GM19438 (cell line): ENCODE results near the gene COMMD1.
"Not testable (repeated sequence)": the region's sequence is repeated elsewhere in the genome, so short reads cannot be mapped to it uniquely, and the experiment has no call there.

Experiments used
- ATAC-seq: cut with Tn5 transposase; IDR thresholded peaks from one replicate; pipeline ENCODE4 v1.9.1; 2021; ENCODE audit warnings: low read depth; ENCODE audit not compliant: unreplicated experiment

Gene COMMD1

GRCh38 chr2:61922714-61923113 is 17.2 kb downstream of the COMMD1 start:
- no peak for ATAC-seq

- ATAC-seq, result no peak
Observed at GRCh38 chr2:61924895-61925663, 19.6 kb downstream of the COMMD1 start.

DNA sequence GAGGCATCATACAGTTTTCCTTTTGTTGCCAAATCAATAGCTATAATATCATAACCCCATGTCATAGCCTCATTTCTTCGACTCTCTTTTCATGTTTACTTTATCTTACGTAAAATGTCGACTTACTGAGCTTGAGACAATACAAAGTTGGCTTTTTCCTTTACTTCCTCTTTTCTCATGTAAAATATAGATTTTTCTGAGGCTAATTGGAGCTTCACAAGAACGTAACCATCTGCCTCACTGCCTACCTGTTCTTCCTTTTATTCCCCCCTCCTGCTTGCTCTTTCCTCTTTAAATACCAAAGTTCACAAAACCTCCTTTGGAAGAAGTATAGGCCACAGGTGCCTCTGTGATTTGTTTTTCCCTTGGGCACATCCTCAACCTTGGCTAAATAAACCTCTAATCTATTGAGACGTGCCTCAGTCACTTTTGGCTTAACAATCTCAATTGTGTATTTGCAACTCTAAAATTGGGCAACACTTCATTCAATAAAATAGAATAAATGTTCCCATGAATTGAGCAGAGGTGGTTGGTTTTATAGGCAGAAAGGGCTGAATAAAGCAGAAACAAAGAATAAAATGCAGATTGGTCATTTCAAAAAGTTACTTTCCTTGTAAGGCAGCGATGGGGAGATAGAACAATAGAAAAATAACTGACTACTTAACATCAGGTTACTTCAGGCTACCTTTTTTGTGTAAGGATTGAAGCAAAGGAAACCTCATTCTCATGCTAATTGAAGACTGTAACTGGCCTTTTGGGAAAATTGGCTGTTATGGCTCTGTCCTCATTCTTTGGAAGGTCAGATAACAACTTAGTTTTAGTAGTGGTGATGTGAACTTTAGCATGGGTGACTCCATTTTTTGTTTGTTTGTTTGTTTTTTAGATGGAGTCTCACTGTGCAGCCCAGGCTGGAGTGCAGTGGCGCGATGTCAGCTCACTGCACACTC is 21.3 kb downstream of the COMMD1 start:
- no peak for ATAC-seq

DNA sequence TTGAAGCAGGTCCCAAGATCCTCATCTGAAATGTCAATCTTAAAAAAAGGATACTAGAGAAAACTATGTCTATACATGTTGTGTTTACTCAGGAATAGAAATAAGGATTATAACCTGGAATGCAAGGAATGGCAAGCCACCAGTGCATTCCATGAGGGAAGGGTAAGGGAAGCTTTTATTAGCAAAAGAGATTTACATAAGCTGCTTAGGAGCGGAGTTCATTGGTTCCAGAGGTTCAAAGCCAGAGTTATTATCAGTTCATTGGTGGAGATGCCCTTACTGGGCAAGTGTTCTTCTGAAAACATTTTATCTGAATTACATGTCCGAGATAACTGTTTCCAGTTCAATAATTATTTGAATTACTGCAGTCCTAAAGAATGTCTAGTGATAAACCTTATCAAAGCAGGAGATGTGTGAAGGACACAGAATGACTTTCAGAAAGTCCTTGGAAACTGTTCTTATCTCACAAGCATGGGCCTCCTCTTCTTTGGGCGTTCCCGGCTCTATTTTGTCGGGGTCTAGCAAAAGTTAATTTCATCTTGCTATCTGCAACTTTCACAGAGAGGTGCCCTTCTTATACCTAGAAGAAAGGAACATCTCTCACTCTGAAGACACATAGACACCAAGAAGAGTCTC is 23.5 kb downstream of the COMMD1 start:
- ATAC-seq, result no peak

DNA sequence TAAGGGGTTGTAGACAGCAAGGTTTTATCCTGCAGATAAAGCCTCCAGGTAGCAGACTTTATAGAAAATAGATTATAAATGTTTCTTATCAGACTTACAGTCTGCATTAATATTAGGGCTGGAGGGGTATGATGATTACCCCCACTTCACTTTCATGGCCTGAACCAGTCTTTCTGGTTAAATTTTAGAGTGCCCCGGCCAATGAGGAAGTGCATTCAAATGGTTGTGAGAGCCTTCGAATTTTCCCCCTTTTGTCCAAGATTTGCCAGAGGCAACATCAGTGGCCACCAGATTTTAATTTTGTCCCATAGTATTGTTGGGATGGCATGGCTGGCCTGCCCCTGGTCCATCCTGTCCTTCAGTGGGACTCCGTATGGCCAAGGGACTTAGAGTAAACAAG is 31.6 kb downstream of the COMMD1 start:
- no peak for ATAC-seq

DNA sequence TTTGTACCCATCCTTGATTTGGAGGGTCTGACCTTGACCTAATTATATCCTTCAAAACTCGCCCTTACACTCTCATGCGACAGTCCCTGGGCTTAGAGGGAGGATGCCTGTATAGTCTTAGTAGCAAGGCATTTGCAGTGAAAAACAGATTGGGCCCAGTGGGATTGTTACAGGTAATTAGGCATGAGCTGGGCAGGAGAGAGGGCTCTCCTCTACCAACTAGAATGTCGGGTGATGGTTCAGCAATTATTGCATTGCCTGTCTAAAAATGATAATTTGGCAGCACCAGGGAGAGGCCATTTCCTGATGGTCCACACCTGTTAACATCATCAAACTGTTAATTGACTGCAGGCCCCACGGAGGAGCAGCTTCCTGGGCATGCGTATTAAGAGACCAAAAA is 32.4 kb downstream of the COMMD1 start:
- ATAC-seq, result no peak

DNA sequence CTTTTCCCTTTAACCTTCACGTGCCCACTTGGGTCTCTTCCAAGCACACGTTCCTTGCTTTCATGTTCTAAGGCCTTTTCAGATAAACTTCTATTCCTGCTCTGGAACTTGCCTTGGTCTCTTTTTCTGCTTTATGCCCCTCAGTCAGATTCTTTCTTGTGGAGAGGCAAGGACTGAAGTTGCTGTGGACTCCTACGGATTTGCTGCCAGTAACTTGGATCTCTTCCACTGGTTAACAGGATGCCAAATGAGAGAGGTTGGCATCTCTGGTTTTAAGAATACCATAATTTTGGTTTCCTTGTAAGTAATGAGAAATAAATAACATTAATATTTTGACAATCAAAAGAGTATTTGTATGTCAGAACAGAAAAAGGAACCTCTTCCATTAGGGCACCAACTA is 33.0 kb downstream of the COMMD1 start:
- no peak for ATAC-seq

DNA sequence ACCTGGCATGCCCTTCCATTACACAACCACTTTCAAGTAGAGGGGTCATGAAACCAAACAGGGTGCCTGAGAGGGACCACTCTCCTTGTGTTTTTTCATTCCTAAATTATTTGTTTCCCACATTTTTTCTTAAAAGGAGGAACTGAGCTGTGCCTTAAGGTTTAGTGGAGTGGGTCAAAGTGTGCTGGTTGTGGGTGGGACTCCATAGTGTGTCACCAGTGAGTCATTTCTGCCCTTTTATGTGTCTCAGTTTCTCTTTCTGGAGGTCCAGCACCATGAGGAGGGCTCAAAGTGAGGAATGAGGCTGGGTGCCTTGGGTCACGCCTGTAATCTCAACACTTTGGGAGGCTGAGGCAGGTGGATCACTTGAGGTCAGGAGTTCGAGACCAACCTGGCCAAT is 37.8 kb downstream of the COMMD1 start:
- ATAC-seq, result no peak

GRCh38 chr2:61946666-61947065 is 41.2 kb downstream of the COMMD1 start:
- ATAC-seq, result no peak

DNA sequence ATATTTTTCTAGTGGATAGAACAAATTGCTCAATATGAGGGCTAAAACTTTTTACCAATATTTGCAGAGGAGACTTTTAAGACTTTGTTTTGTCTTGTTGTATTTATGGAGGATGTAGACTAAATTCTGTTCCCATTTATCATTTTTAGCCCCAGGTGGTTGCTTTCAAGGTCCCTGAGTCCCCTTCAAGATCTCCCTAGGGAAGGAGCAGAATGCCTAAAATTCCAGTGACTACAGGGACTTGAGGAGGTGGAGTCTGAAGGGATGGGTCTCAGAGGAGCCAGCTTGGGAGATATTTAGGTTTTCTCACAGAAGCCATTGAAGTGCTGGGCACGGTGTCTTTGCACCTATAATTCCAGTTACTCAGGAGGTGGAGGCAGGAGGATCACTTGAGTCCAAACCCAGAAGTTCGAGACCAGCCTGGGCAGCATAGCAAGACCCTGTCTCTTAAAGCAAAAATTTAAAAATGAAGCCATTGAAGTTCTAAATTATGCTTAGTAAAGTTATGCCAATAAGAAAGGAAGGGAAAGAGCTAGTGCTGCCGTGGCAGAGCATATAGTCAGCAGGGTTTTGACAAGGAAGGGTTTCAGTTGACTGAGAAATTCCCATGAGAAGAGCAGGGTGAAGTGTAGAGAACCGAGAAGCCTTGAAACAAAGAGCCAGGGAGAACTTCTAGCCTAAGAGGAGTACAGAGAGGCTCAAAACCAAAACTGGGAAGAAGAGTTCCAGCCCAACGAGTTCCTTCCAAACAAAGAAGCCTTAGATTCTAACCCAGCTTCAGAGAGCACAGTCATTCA is 43.4 kb downstream of the COMMD1 start:
- ATAC-seq, result no peak

GRCh38 chr2:61949458-61949713 is 43.9 kb downstream of the COMMD1 start:
- ATAC-seq, result no peak

GRCh38 chr2:61949714-61950560 is 44.5 kb downstream of the COMMD1 start:
- no peak for ATAC-seq

GRCh38 chr2:61950571-61951315 is 45.3 kb downstream of the COMMD1 start:
- ATAC-seq, result no peak

- ATAC-seq, result no peak
Observed at GRCh38 chr2:61951881-61952280, 46.4 kb downstream of the COMMD1 start.

- ATAC-seq, result no peak
Observed at GRCh38 chr2:61952288-61952687, 46.8 kb downstream of the COMMD1 start.

DNA sequence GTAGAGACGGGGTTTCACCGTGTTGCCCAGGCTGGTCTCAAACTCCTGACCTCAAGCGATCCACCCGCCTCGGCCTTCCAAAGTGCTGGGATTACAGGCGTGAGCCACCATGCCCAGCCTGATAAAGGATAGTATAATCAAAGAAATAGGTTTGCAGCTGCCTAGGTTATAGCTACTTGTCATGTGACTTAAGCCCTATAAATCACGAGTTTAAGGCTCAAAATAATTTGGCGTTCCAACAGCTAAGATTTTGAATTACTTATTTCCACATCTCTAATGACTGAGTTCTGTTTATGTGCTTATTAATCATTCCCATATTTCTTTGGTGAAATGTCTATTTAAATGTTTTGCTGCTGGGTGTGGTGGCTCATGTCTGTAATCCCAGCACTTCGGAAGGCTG is 49.4 kb downstream of the COMMD1 start:
- not testable (repeated sequence) for ATAC-seq

DNA sequence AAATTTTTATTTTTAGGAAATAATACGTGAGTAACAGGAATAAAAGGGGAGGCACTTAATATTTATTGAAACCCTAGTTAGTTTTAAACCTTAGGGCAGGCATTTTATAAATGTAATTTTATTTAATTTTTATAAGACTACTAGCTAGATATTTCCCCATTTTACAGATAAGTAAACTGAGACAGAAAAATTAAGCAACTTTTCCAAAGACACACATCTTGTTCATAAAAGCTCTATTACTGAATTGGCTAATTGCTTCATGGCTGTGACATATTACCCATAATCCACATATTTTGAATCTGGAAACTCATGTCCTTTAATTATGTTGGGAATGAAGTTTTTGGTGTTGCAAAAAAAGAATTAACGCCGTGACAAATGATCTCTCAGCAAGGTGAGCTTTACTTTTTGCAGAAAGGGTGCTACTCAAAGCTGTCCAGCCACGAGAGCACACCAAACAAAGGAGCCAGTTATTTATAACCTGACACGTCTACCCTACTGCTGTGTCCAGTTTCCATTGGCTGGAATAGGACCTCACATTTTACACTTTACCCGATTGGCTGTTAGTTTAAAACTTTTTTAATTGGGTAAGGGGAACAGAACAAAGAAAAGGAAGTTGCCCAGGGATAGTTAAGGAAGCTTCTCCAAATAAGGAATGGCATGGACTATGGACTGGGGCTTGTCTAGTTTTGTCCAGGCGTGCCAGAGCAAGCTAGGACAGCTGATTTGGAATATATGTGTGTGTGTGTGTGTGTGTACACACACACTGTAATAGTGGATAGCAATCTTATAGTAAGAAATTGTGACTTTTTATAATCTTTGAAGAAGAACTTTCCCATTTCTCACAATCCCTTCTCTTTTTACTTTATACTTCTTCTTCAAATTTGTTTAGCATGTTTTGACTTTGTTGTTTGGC is 54.2 kb downstream of the COMMD1 start:
- no peak for ATAC-seq

- ATAC-seq, result no peak
Observed at GRCh38 chr2:61961231-61961901, 55.9 kb downstream of the COMMD1 start.
